CD14-positive monocyte (primary cell): ENCODE results near the gene FOXJ2. TPM values are rescaled to one million over a fixed set of nuclear protein-coding genes. Genes with fewer than 3 reads are reported as not detected.
A peak's percentile ranks its signal among the peaks of the same experiment; 100 is the strongest.

Experiments
- DNase-seq, 3 donors: peaks; one replicate each; pipeline ENCODE4 v3.0.0-alpha.2; 2011 to 2022
- H2AFZ ChIP-seq: 2 replicates; pipeline ENCODE4 v1.6.0; 2012; ENCODE audit warnings: mild to moderate bottlenecking, low read depth, low read length, inconsistent platforms; ENCODE audit not compliant: insufficient read depth, poor library complexity, severe bottlenecking
- H3K27ac ChIP-seq, 2 donors: 1 replicate in 1 of 2; 2 replicates in 1 of 2; pipeline ENCODE4 v1.5.1; 2012 to 2013; ENCODE audit warnings: low read length in 2 of 2, control low read depth in 1 of 2, inconsistent platforms in 1 of 2, low read depth in 1 of 2, mild to moderate bottlenecking in 1 of 2
- H3K27me3 ChIP-seq, 2 donors: one replicate each; pipeline versions ENCODE4 v1.6.0 to v1.6.1; 2011 to 2013; ENCODE audit warnings: low read length in 2 of 2; ENCODE audit not compliant: control insufficient read depth in 2 of 2, insufficient read depth in 2 of 2
- H3K36me3 ChIP-seq, 2 donors: replicated peaks in 1 of 2; 1 replicate in 1 of 2; 2 replicates in 1 of 2; pipeline versions ENCODE4 v1.5.1 to v1.6.1; 2012 to 2013; ENCODE audit warnings: low read length in 2 of 2, control low read depth in 1 of 2, inconsistent platforms in 1 of 2, mild to moderate bottlenecking in 1 of 2; ENCODE audit not compliant: insufficient read depth in 2 of 2, control insufficient read depth in 1 of 2
- H3K4me1 ChIP-seq, 2 donors: 1 replicate in 1 of 2; 2 replicates in 1 of 2; pipeline versions ENCODE4 v1.5.1 to v1.6.1; 2012 to 2013; ENCODE audit warnings: low read length in 2 of 2, control low read depth in 1 of 2, inconsistent platforms in 1 of 2, mild to moderate bottlenecking in 1 of 2, moderate library complexity in 1 of 2; ENCODE audit not compliant: insufficient read depth in 2 of 2, control insufficient read depth in 1 of 2
- H3K4me2 ChIP-seq: replicated peaks from 2 replicates; pipeline ENCODE3; 2012; ENCODE audit warnings: low read length, moderate library complexity, mild to moderate bottlenecking; ENCODE audit not compliant: poor library complexity, severe bottlenecking; ENCODE audit errors: extremely low read depth
- H3K4me3 ChIP-seq, 3 experiments: fragments of 200-600 bp in 1 of 3; sonication (generic) in 1 of 3; replicated peaks in 1 of 3; 1 replicate in 2 of 3; 2 replicates in 1 of 3; pipeline ENCODE4 v1.5.1; 2011 to 2013; ENCODE audit warnings: low read length in 3 of 3, mild to moderate bottlenecking in 3 of 3, control low read depth in 2 of 3, low read depth in 2 of 3, inconsistent platforms in 1 of 3, moderate library complexity in 1 of 3
- H3K79me2 ChIP-seq: 2 replicates; pipeline ENCODE4 v1.6.0; 2012; ENCODE audit warnings: mild to moderate bottlenecking, control low read depth, inconsistent platforms, low read length, moderate library complexity; ENCODE audit not compliant: insufficient read depth
- H3K9ac ChIP-seq: 2 replicates; pipeline ENCODE4 v1.6.0; 2017; ENCODE audit warnings: low read length, mild to moderate bottlenecking; ENCODE audit not compliant: insufficient read depth, poor library complexity, severe bottlenecking
- H3K9me3 ChIP-seq, 2 donors: replicated peaks in 1 of 2; 1 replicate in 1 of 2; 2 replicates in 1 of 2; pipeline versions ENCODE4 v1.5.1 to v1.6.1; 2012 to 2013; ENCODE audit warnings: low read length in 2 of 2, control low read depth in 1 of 2; ENCODE audit not compliant: control insufficient read depth in 1 of 2, insufficient read depth in 1 of 2
- H4K20me1 ChIP-seq: 2 replicates; pipeline ENCODE4 v1.6.0; 2012; ENCODE audit warnings: mild to moderate bottlenecking, low read length, control low read depth, moderate library complexity; ENCODE audit not compliant: insufficient read depth
- H3K27ac Mint-ChIP-seq, 7 donors: one replicate each; pipeline ENCODE4 v1.8.0; 2020; ENCODE audit warnings: mild to moderate bottlenecking in 7 of 7, mixed read lengths in 7 of 7, moderate library complexity in 6 of 7, inconsistent platforms in 2 of 7
- H3K27me3 Mint-ChIP-seq, 3 donors: one replicate each; pipeline ENCODE4 v1.8.0; 2021 to 2022; ENCODE audit warnings: low read depth in 3 of 3, mild to moderate bottlenecking in 3 of 3, mixed read lengths in 3 of 3, moderate library complexity in 3 of 3, inconsistent platforms in 1 of 3
- H3K36me3 Mint-ChIP-seq, 2 donors: one replicate each; pipeline ENCODE4 v1.8.0; 2020; ENCODE audit warnings: mixed read lengths in 2 of 2, inconsistent platforms in 1 of 2, mild to moderate bottlenecking in 1 of 2
- H3K4me1 Mint-ChIP-seq: one replicate; pipeline ENCODE4 v1.8.0; 2020; ENCODE audit warnings: mild to moderate bottlenecking, mixed read lengths
- H3K4me3 Mint-ChIP-seq, 2 donors: one replicate each; pipeline ENCODE4 v1.8.0; 2020; ENCODE audit warnings: mild to moderate bottlenecking in 2 of 2, mixed read lengths in 2 of 2, moderate library complexity in 1 of 2
- H3K9me3 Mint-ChIP-seq, 7 donors: one replicate each; pipeline ENCODE4 v1.8.0; 2020 to 2022; ENCODE audit warnings: mixed read lengths in 7 of 7, mild to moderate bottlenecking in 6 of 7, moderate library complexity in 6 of 7, inconsistent platforms in 2 of 7
- WGBS: methylation state at CpG from one replicate; pipeline ENCODE4 v1.1.5; 2013; ENCODE audit warnings: missing lambda C conversion rate; ENCODE audit not compliant: insufficient coverage; 5-methylcytosine and 5-hydroxymethylcytosine counted together
- intact Hi-C, 2 donors: fragments of 100-400 bp; cut with micrococcal nuclease; formaldehyde crosslinking; loops; one replicate each; pipeline versions ENCODE4 v1.15.0 to v1.15.1; 2023
- polyA plus RNA-seq, 3 donors: library from polyadenylated mRNA; depleted of rRNA in 1 of 3; unstranded in 2 of 3; stranded (reverse) in 1 of 3; fragments of 300-500 nt in 2 of 3; fragments of >200 nt in 1 of 3; fragmentation: Illumina TruSeq in 2 of 3; gene quantifications; 1 replicate in 2 of 3; 2 replicates in 1 of 3; pipeline ENCODE4 v1.2.3, GENCODE V29; 2012 to 2021
- TF ChIP-seq, protein P1 (sequence below): fragments of 200-600 bp; IDR thresholded peaks from one replicate; pipeline ENCODE4 v1.8.0; 2022; ENCODE audit warnings: antibody characterized with exemption, mild to moderate bottlenecking

The FOXJ2 gene
- polyA plus RNA-seq, 3 donors: 4.9 to 15.0 (median 7.4) TPM

DNA sequence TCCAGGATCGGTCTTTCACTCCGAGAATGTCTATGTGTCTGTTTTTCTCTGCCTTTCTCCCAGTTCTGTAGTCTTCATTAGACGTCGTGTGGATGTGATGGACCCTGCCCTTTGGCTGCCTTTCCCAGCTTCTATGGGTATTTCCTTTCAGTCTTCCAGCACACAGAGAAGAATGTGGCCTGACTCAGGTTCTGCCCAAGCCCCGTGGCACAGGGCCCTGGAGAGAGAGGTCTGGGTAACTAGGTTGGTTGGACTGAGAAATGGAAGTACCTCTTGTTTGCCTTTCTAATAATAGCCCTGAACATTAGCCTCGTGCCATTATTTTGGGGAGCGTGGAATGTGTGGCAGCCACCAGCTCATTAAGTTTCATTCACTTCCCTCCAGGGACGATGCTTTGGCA lies 3.8 kb downstream of the FOXJ2 start:
- H3K27ac ChIP-seq: peak overlapping the region in 1 of 2 donors; percentile 34
- H3K9ac ChIP-seq: no peak overlapping the region
- no peaks in the 10 kb centered on the region for H3K9me3 ChIP-seq
- Mint-ChIP-seq H3K36me3 (peaks cover 40 to 44% of the 10 kb centered on the region in 2 donors), H3K27me3 (no peaks in the 10 kb centered on the region), H3K4me1 (peaks cover 66% of the 10 kb centered on the region), H3K4me3 (no peak overlapping the region), H3K27ac (peak overlapping the region in 5 of 7 donors; percentile 53 to 90 (median 69)), H3K9me3 (no peaks in the 10 kb centered on the region)
- peaks cover 18 to 24% of the 10 kb centered on the region in 2 donors for H3K36me3 ChIP-seq
- H4K20me1 ChIP-seq: peaks cover 57% of the 10 kb centered on the region
- H3K79me2 ChIP-seq: peaks cover 68% of the 10 kb centered on the region
- 89% methylated on average over 4 of the region's 8 CpGs for WGBS
- H2AFZ ChIP-seq: no peak overlapping the region
- H3K4me2 ChIP-seq: no peak overlapping the region
- DNase-seq: no peak
- H3K4me3 ChIP-seq: no peak overlapping the region
- intact Hi-C loops: loop anchor here in 1 of 2 donors (10.0 kb wide), 1 partner anchor 198 kb away; no protein-coding TSS in a partner anchor
- no peaks in the 10 kb centered on the region for H3K27me3 ChIP-seq
- peaks cover 68 to 70% of the 10 kb centered on the region in 2 donors for H3K4me1 ChIP-seq
- TF ChIP-seq, protein P1, sequence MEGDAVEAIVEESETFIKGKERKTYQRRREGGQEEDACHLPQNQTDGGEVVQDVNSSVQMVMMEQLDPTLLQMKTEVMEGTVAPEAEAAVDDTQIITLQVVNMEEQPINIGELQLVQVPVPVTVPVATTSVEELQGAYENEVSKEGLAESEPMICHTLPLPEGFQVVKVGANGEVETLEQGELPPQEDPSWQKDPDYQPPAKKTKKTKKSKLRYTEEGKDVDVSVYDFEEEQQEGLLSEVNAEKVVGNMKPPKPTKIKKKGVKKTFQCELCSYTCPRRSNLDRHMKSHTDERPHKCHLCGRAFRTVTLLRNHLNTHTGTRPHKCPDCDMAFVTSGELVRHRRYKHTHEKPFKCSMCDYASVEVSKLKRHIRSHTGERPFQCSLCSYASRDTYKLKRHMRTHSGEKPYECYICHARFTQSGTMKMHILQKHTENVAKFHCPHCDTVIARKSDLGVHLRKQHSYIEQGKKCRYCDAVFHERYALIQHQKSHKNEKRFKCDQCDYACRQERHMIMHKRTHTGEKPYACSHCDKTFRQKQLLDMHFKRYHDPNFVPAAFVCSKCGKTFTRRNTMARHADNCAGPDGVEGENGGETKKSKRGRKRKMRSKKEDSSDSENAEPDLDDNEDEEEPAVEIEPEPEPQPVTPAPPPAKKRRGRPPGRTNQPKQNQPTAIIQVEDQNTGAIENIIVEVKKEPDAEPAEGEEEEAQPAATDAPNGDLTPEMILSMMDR: no peak

DNA sequence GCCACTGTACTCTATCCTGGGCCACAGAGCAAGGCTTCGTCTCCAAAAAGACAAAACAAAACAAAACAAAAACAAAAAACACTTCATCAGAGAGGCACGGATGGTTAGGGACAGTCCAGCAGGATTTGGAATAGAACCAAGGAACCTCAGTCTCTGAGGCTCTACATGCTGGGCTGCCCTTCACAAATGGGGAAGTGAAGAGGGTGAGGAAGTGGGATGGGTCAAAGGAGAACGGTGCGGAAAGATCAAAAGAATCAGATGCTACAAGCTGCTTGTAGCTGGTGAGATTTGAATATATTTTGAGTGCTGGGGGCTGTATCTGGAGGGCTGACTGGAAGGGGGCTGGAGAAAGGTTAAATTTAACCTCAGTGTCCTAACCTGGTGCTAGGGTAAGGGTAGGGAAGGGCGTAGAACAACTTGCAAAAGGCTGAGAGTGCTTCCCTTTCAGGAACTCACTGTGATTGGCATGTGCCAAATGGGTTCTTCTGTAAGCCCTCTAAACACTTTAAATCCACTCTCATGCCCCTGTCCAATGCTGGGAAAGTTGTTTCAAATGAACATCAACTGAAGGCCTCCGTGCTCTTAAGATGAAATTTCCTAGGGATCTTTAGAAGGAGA lies 4.6 kb downstream of the FOXJ2 start:
- Histone ChIP-seq H3K9ac (no peak overlapping the region), H3K79me2 (peaks cover 68% of the 10 kb centered on the region), H3K27me3 (no peaks in the 10 kb centered on the region), H4K20me1 (peaks cover 57% of the 10 kb centered on the region), H3K9me3 (no peaks in the 10 kb centered on the region), H3K27ac (peak overlapping the region in 1 of 2 donors; percentile 34), H3K4me2 (peak overlapping the region; percentile 60), H2AFZ (no peak overlapping the region), H3K36me3 (peaks cover 26 to 32% of the 10 kb centered on the region in 2 donors), H3K4me3 (peak overlapping the region in 1 of 3 experiments; percentile 60), H3K4me1 (peaks cover 60 to 63% of the 10 kb centered on the region in 2 donors)
- intact Hi-C loops: loop anchor here in 1 of 2 donors (10.0 kb wide), 1 partner anchor 198 kb away; no protein-coding TSS in a partner anchor
- TF ChIP-seq, protein P1: no peak
- peak; percentile 58 to 71 (median 70) for DNase-seq
- WGBS: 0% methylated on average over 2 of the region's 6 CpGs
- Mint-ChIP-seq H3K4me3 (peak overlapping the region; percentile 65 to 88), H3K36me3 (peaks cover 48 to 52% of the 10 kb centered on the region in 2 donors), H3K27me3 (no peaks in the 10 kb centered on the region), H3K9me3 (no peaks in the 10 kb centered on the region), H3K27ac (peak overlapping the region; percentile 64 to 97 (median 84)), H3K4me1 (peaks cover 61% of the 10 kb centered on the region)
